Measurements from ENCODE around the gene AK5. TPM values are rescaled to one million over a fixed set of nuclear protein-coding genes. Genes with fewer than 3 reads are reported as not detected.
"Not testable (repeated sequence)": the region's sequence is repeated elsewhere in the genome, so short reads cannot be mapped to it uniquely, and the experiment has no call there.

Gene AK5
- total and polyA plus RNA-seq, 11 donors: 0.14 to 0.91 (median 0.40) TPM; not detected in 2

- Histone ChIP-seq H3K9me3 (no peaks in the 10 kb centered on the region), H3K4me1 (no peaks in the 10 kb centered on the region), H3K4me3 (no peak overlapping the region), H3K36me3 (no peaks in the 10 kb centered on the region), H3K27ac (no peak overlapping the region), H3K27me3 (no peaks in the 10 kb centered on the region)
- no peak for ATAC-seq
- 66 to 74% (median 69%) methylated on average over 4 of the region's 4 CpGs for WGBS, 4 donors
- TF ChIP-seq CTCF (IDR thresholded peaks at IDR 0.05): no peak
- DNase-seq: no peak
- intact Hi-C loops (cut with DNase I): no loop called here
Observed at GRCh38 chr1:77292551-77292950, 10.7 kb downstream of the AK5 start.

- Histone ChIP-seq H3K4me3 (no peak overlapping the region), H3K36me3 (no peaks in the 10 kb centered on the region), H3K9me3 (peaks cover 0 to 1% (median 0%) of the 10 kb centered on the region in 12 donors), H3K4me1 (no peaks in the 10 kb centered on the region), H3K27me3 (peaks cover 0 to 4% (median 0%) of the 10 kb centered on the region in 9 donors), H3K27ac (no peak overlapping the region)
- ATAC-seq (no peak), DNase-seq (no peak)
- 89 to 98% (median 95%) methylated on average over 1 of the region's 1 CpG for WGBS, 4 donors
- TF ChIP-seq CTCF (IDR thresholded peaks at IDR 0.05) (no peak), POLR2A (IDR thresholded peaks at IDR 0.05) (no peak)
- intact Hi-C loops (cut with DNase I): no loop called here
Observed at GRCh38 chr1:77300566-77300965, 18.7 kb downstream of the AK5 start.

GRCh38 chr1:77303387-77303786 lies 21.6 kb downstream of the AK5 start:
- Histone ChIP-seq H3K9me3 (peaks cover 0 to 4% (median 0%) of the 10 kb centered on the region in 12 donors), H3K4me3 (no peak overlapping the region), H3K27ac (no peak overlapping the region), H3K27me3 (peaks cover 0 to 4% (median 0%) of the 10 kb centered on the region in 9 donors), H3K36me3 (no peaks in the 10 kb centered on the region), H3K4me1 (no peaks in the 10 kb centered on the region)
- DNase-seq (no peak), ATAC-seq (no peak)
- TF ChIP-seq POLR2A (IDR thresholded peaks at IDR 0.05): no peak
- TF ChIP-seq CTCF (IDR thresholded peaks at IDR 0.05): no peak
- intact Hi-C loops (cut with DNase I): no loop called here
- WGBS, 4 donors: 43 to 52% (median 48%) methylated on average over 3 of the region's 3 CpGs

- DNase-seq (no peak), ATAC-seq (no peak)
- H3K9me3 ChIP-seq: peaks cover 0 to 4% (median 0%) of the 10 kb centered on the region in 12 donors
- no peaks in the 10 kb centered on the region for H3K4me1 ChIP-seq
- TF ChIP-seq POLR2A (IDR thresholded peaks at IDR 0.05): no peak
- H3K36me3 ChIP-seq: no peaks in the 10 kb centered on the region
- H3K27ac ChIP-seq: no peak overlapping the region
- intact Hi-C loops (cut with DNase I): no loop called here
- H3K4me3 ChIP-seq: no peak overlapping the region
- H3K27me3 ChIP-seq: no peaks in the 10 kb centered on the region
- WGBS, 4 donors: 40 to 50% (median 45%) methylated on average over 8 of the region's 8 CpGs
Observed at GRCh38 chr1:77308889-77309621, 27.2 kb downstream of the AK5 start.

GRCh38 chr1:77310924-77311323 lies 29.1 kb downstream of the AK5 start:
- no peaks in the 10 kb centered on the region for H3K36me3 ChIP-seq
- WGBS, 4 donors: 72 to 78% (median 76%) methylated on average over 3 of the region's 3 CpGs
- peaks cover 0 to 3% (median 0%) of the 10 kb centered on the region in 12 donors for H3K9me3 ChIP-seq
- no peaks in the 10 kb centered on the region for H3K27me3 ChIP-seq
- H3K4me3 ChIP-seq: no peak overlapping the region
- no peak overlapping the region for H3K27ac ChIP-seq
- H3K4me1 ChIP-seq: no peaks in the 10 kb centered on the region
- intact Hi-C loops (cut with DNase I): no loop called here
- no peak for ATAC-seq
- TF ChIP-seq POLR2A (IDR thresholded peaks at IDR 0.05): no peak
- no peak for TF ChIP-seq CTCF (IDR thresholded peaks at IDR 0.05)
- no peak for DNase-seq

- intact Hi-C loops (cut with DNase I); H3K27me3 ChIP-seq; DNase-seq; H3K36me3 ChIP-seq; H3K4me1 ChIP-seq; H3K9me3 ChIP-seq; H3K4me3 ChIP-seq; H3K27ac ChIP-seq; ATAC-seq: not testable (repeated sequence)
- WGBS, 4 donors: 78 to 84% (median 81%) methylated on average over 5 of the region's 5 CpGs
Observed at GRCh38 chr1:77312364-77312763, 30.5 kb downstream of the AK5 start.
